GM12875 (cell line): ENCODE results near the gene NLRC5.
"Not testable (repeated sequence)": the region's sequence is repeated elsewhere in the genome, so short reads cannot be mapped to it uniquely, and the experiment has no call there.

Experiments used
- H3K4me3 ChIP-seq: one replicate; pipeline ENCODE4 v1.5.1; 2011; ENCODE audit warnings: low read depth, low read length, control low read depth
- TF ChIP-seq, protein P1 (sequence below): IDR thresholded peaks from 2 replicates; pipeline ENCODE4 v1.5.1; 2011; ENCODE audit warnings: low read depth, mild to moderate bottlenecking, control low read depth, inconsistent platforms, low read length, moderate library complexity, borderline replicate concordance; ENCODE audit not compliant: insufficient read depth

Gene NLRC5

DNA sequence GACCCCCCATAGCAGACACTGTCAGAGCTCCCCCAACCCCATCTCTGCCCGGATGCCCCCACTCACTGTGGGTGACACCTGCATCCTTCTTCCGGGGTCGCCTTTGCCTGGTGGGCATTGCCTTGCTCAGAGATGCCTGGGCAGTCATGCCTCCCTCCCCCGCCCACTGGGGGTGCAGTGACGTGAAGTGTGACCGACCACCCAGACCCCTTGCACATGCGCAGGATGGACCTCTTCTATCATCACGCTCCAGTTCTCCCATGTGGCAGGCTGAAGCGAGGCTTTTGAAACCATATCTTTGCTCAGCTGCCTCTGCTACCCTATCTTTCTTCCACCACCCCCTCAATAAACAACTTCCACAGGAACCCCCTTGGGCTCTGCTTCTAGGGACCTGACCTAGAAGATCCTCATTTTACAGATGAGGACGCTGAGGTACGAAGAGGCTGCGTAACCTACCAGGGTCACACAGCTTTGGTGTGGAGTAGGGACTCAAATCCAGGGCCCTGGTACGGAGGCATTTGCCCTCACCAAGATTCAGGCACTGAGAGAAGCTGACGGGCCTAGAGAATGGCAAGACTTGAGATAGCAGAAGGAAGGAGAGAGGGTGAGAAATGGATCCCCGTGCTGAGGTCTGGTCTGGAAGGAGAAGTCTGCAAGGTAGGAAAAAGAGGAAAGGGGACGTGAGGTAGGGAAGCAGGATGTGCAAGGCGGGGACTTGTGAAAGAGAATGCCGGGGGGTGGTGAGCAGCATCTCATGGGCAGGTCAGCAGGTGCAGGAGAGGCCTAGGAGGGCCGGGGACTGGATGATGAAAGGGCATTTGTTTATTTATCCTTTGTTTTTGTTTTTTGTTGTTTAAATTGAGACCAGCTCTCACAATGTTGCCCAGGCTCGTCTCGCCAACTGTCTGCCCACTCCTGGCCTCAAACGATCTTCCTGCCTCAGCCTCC, 14.4 kb downstream of the NLRC5 start:
- H3K4me3 ChIP-seq = peak overlapping the region; percentile 13
- TF ChIP-seq, protein P1, sequence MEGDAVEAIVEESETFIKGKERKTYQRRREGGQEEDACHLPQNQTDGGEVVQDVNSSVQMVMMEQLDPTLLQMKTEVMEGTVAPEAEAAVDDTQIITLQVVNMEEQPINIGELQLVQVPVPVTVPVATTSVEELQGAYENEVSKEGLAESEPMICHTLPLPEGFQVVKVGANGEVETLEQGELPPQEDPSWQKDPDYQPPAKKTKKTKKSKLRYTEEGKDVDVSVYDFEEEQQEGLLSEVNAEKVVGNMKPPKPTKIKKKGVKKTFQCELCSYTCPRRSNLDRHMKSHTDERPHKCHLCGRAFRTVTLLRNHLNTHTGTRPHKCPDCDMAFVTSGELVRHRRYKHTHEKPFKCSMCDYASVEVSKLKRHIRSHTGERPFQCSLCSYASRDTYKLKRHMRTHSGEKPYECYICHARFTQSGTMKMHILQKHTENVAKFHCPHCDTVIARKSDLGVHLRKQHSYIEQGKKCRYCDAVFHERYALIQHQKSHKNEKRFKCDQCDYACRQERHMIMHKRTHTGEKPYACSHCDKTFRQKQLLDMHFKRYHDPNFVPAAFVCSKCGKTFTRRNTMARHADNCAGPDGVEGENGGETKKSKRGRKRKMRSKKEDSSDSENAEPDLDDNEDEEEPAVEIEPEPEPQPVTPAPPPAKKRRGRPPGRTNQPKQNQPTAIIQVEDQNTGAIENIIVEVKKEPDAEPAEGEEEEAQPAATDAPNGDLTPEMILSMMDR = no peak

DNA sequence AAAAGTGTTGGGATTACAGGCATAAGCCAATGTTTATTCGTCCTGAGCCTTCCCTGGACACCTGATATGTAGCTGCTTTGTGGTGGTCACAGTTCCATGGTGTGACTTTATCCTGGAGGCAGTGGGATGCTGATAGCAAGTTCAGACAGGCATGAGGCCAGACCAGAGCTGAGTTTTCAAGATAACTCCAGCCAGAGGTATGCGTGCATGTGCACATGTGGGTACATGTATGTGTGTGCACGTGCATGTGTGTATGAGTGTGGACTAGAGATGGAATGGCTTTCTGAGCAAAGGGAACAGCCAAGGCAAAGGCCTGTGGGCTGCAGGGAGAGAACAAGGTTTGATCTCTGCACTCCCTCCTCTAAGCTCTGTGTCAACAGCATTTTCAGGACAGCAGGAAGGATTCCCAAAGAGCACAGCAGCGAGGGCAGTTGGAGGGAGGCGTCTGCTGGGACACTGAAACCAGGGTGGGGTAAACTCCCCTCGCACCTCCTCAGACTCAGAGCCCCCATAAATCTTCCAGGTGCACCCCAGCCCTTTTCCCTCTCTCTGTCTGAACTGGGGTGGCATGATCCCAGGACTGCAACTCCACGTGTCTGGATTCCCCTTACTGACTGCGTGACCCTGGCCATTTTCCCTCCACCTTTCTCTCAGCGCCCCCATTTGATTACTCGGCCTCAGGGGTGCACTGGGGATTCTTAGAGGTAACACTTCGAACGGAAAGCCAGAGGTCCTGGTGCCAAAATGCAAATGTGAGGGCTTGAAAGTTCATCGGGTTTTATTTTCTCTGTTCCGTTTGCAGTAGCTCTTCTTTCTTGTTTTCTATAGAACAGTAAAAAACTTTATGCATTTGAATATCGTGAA, 15.3 kb downstream of the NLRC5 start:
- TF ChIP-seq, protein P1 = no peak
- peak overlapping the region; percentile 13 for H3K4me3 ChIP-seq

- H3K4me3 ChIP-seq = not testable (repeated sequence)
These were observed 16.2 kb downstream of the NLRC5 start for GRCh38 chr16:57005597-57005996.

DNA sequence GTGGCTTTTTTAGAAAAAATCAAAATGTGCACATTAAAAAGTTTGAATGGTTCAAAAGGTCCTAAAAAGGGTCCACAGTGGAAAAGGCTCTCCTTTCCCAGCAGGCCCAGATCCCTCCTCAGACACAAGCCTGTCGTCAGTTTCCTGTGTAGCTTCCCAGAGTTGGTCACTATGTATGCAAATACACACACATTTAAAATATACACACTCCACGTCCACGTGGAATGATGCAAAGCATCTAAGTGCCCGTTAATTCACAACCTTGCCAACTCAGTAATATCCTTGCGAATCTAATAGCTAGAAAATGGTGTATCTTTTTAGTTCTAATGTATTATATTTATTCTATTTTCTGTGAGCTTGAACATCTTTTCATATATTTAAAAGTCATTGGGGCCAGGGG, 17.7 kb downstream of the NLRC5 start:
- no peak overlapping the region for H3K4me3 ChIP-seq
- TF ChIP-seq, protein P1 = no peak

DNA sequence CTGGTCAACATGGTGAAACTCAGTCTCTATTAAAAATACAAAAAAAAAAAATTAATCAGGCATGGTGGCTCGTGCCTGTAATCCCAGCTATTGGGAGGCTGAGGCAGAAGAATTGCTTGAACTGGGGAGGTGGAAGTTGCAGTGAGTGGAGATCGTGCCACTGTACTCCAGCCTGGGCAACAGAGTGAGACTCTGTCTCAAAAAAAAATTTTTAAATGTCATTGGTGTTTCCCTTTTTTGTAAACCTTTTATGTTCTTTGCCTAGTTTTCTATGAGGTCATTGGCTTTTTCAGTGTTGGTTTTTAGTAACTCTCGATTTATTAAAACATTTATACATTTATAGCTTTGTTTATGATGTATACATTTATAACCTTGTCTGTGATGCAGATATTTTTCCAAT, 18.2 kb downstream of the NLRC5 start:
- TF ChIP-seq, protein P1 = no peak
- no peak overlapping the region for H3K4me3 ChIP-seq

DNA sequence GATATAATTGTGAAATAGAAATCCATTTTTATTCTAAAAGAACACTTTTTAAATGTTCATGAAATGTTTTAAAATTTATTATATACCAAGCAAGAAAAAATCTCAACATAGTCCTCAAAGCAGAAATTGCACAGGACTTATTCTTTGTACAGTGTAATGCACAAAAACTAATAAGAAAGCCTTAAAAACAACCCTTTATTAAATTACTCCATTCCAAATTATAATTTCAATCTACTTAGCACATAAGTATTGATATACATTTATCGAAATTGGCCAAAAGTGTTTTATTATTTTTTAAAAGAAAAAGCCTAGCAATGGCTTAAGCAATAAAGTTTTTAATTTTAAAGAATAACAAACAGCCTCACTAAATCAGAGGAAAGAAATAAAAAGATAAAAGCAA, 19.1 kb downstream of the NLRC5 start:
- TF ChIP-seq, protein P1 = no peak
- H3K4me3 ChIP-seq = no peak overlapping the region

GRCh38 chr16:57009643-57010170, 20.4 kb downstream of the NLRC5 start:
- H3K4me3 ChIP-seq = no peak overlapping the region
- TF ChIP-seq, protein P1 = no peak
